ENCODE data around the gene COL1A1. TPM values are rescaled to one million over a fixed set of nuclear protein-coding genes. Genes with fewer than 3 reads are reported as not detected.

The COL1A1 gene
- polyA plus RNA-seq, 3 donors: not detected

DNA sequence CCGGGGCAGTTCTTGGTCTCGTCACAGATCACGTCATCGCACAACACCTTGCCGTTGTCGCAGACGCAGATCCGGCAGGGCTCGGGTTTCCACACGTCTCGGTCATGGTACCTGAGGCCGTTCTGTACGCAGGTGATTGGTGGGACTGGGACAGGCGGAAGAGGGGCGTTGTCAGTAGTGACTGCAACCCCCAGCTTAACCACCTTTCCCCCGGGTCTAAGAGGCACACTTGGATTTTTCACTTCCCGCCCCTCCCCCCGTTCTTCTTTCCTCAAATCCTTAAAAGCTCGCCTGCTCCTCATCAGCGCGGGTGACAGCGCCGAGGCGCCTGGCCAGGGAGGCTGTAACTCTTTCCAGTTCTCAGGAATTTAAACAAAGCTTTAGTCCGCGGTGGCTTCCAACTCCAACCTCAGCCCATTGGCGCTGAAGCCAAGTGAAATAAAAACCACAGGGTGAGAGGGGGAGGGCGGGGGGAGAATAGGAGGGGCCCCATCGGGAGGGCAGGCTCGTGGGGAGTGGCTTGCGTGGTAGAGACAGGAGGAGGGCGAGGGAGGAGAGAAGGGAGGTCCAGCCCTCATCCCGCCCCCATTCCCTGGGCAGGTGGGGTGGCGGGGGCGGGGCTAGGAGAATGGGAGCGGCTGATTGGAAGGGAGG, 1.5 kb downstream of the COL1A1 start:
- no peak overlapping the region for H3K27ac ChIP-seq (ENCODE audit: low read depth in 1 of 2, low read length in 2 of 2)
- H3K4me3 ChIP-seq (replicated peaks in 1 of 3; ENCODE audit: low read depth in 2 of 3, low read length in 3 of 3): peak overlapping the region in 2 of 3 experiments; percentile 43 to 77
- no peaks in the 10 kb centered on the region for H3K36me3 ChIP-seq (replicated peaks in 1 of 2; ENCODE audit: control insufficient read depth in 1 of 2, insufficient read depth in 2 of 2, low read length in 2 of 2)
- Mint-ChIP-seq H3K27ac (peak overlapping the region in 2 of 7 donors; percentile 62 to 66), H3K9me3 (peaks cover 0 to 14% (median 6%) of the 10 kb centered on the region in 7 donors), H3K36me3 (peaks cover 5 to 8% of the 10 kb centered on the region in 2 donors), H3K27me3 (ENCODE audit: low read depth in 3 of 3) (peaks cover 58 to 78% (median 58%) of the 10 kb centered on the region in 3 donors), H3K4me1 (peaks cover 19% of the 10 kb centered on the region), H3K4me3 (peak overlapping the region; percentile 50 to 75)
- peak overlapping the region; percentile 83 for H2AFZ ChIP-seq (ENCODE audit: insufficient read depth, low read depth, low read length, poor library complexity, severe bottlenecking)
- H3K27me3 ChIP-seq (ENCODE audit: control insufficient read depth in 2 of 2, insufficient read depth in 2 of 2, low read length in 2 of 2): peaks cover 18 to 47% of the 10 kb centered on the region in 2 donors
- intact Hi-C loops (cut with micrococcal nuclease): loop anchor here (1.0 to 5.0 kb wide), 3 partner anchors 38 to 97 kb away; no protein-coding TSS in a partner anchor
- H4K20me1 ChIP-seq (ENCODE audit: insufficient read depth, low read length): no peaks in the 10 kb centered on the region
- H3K9ac ChIP-seq (ENCODE audit: insufficient read depth, low read length, poor library complexity, severe bottlenecking): peak overlapping the region; percentile 48
- H3K9me3 ChIP-seq (replicated peaks in 1 of 2; ENCODE audit: control insufficient read depth in 1 of 2, insufficient read depth in 1 of 2, low read length in 2 of 2): peaks cover 0 to 4% of the 10 kb centered on the region in 2 donors
- no peaks in the 10 kb centered on the region for H3K79me2 ChIP-seq (ENCODE audit: insufficient read depth, low read length)
- TF ChIP-seq, protein P1, sequence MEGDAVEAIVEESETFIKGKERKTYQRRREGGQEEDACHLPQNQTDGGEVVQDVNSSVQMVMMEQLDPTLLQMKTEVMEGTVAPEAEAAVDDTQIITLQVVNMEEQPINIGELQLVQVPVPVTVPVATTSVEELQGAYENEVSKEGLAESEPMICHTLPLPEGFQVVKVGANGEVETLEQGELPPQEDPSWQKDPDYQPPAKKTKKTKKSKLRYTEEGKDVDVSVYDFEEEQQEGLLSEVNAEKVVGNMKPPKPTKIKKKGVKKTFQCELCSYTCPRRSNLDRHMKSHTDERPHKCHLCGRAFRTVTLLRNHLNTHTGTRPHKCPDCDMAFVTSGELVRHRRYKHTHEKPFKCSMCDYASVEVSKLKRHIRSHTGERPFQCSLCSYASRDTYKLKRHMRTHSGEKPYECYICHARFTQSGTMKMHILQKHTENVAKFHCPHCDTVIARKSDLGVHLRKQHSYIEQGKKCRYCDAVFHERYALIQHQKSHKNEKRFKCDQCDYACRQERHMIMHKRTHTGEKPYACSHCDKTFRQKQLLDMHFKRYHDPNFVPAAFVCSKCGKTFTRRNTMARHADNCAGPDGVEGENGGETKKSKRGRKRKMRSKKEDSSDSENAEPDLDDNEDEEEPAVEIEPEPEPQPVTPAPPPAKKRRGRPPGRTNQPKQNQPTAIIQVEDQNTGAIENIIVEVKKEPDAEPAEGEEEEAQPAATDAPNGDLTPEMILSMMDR (IDR thresholded peaks at IDR 0.05): no peak
- H3K4me2 ChIP-seq (replicated peaks; ENCODE audit: extremely low read depth, low read length, poor library complexity, severe bottlenecking): peak overlapping the region; percentile 82
- no peak for DNase-seq
- whole genome bisulfite sequencing (ENCODE audit: insufficient coverage): 1% methylated on average over 19 of the region's 36 CpGs
- peaks cover 17 to 20% of the 10 kb centered on the region in 2 donors for H3K4me1 ChIP-seq (ENCODE audit: control insufficient read depth in 1 of 2, insufficient read depth in 2 of 2, low read length in 2 of 2)

DNA sequence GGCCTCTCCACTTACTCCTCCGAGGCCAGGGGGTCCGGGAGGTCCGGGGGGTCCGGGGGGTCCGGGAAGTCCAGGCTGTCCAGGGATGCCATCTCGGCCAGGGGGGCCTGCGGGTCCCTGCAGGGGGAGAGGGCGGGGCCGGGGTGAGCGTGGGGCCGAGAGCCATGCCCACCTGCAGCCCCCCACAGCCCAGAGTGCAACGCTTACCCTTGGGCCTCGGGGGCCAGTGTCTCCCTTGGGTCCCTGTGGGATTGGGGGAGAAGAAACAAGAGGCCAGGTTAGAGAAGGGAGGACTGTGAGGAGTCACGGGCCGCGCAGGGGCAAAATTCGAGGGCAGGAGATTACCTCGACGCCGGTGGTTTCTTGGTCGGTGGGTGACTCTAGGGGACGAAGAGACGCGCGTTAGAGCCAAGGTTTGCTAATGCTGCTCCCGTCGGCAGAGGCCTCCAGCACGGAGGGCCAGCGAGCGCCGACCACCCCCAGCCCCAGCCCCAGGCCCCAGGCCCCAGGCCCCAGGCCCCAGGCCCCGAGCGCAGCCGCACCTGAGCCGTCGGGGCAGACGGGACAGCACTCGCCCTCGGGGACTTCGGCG, 2.1 kb downstream of the COL1A1 start:
- WGBS (ENCODE audit: insufficient coverage): 54% methylated on average over 34 of the region's 41 CpGs
- peak overlapping the region; percentile 82 for H3K4me2 ChIP-seq (replicated peaks; ENCODE audit: extremely low read depth, low read length, poor library complexity, severe bottlenecking)
- no peaks in the 10 kb centered on the region for H4K20me1 ChIP-seq (ENCODE audit: insufficient read depth, low read length)
- peaks cover 0 to 14% (median 6%) of the 10 kb centered on the region in 7 donors for H3K9me3 Mint-ChIP-seq
- no peak for DNase-seq
- no peak overlapping the region for H2AFZ ChIP-seq (ENCODE audit: insufficient read depth, low read depth, low read length, poor library complexity, severe bottlenecking)
- H3K4me3 Mint-ChIP-seq: peak overlapping the region in 1 of 2 donors; percentile 51
- peaks cover 17 to 20% of the 10 kb centered on the region in 2 donors for H3K4me1 ChIP-seq (ENCODE audit: control insufficient read depth in 1 of 2, insufficient read depth in 2 of 2, low read length in 2 of 2)
- H3K27ac Mint-ChIP-seq: no peak overlapping the region
- H3K79me2 ChIP-seq (ENCODE audit: insufficient read depth, low read length): no peaks in the 10 kb centered on the region
- no peaks in the 10 kb centered on the region for H3K36me3 ChIP-seq (replicated peaks in 1 of 2; ENCODE audit: control insufficient read depth in 1 of 2, insufficient read depth in 2 of 2, low read length in 2 of 2)
- no peak overlapping the region for H3K27ac ChIP-seq (ENCODE audit: low read depth in 1 of 2, low read length in 2 of 2)
- H3K9ac ChIP-seq (ENCODE audit: insufficient read depth, low read length, poor library complexity, severe bottlenecking): no peak overlapping the region
- H3K4me3 ChIP-seq (replicated peaks in 1 of 3; ENCODE audit: low read depth in 2 of 3, low read length in 3 of 3): no peak overlapping the region
- intact Hi-C loops (cut with micrococcal nuclease): loop anchor here in 1 of 2 donors (5.0 kb wide), 1 partner anchor 37 kb away; no protein-coding TSS in a partner anchor
- peaks cover 0 to 4% of the 10 kb centered on the region in 2 donors for H3K9me3 ChIP-seq (replicated peaks in 1 of 2; ENCODE audit: control insufficient read depth in 1 of 2, insufficient read depth in 1 of 2, low read length in 2 of 2)
- H3K36me3 Mint-ChIP-seq: peaks cover 5 to 8% of the 10 kb centered on the region in 2 donors
- TF ChIP-seq, protein P1 (IDR thresholded peaks at IDR 0.05): no peak
- H3K27me3 Mint-ChIP-seq (ENCODE audit: low read depth in 3 of 3): peaks cover 53 to 76% (median 56%) of the 10 kb centered on the region in 3 donors
- H3K4me1 Mint-ChIP-seq: peaks cover 19% of the 10 kb centered on the region
- H3K27me3 ChIP-seq (ENCODE audit: control insufficient read depth in 2 of 2, insufficient read depth in 2 of 2, low read length in 2 of 2): peaks cover 18 to 44% of the 10 kb centered on the region in 2 donors

Data from CD14-positive monocyte (primary cell).